SKM-1 (cell line): Measurements from ENCODE around the gene ZNF146.
"Not testable (repeated sequence)": the region's sequence is repeated elsewhere in the genome, so short reads cannot be mapped to it uniquely, and the experiment has no call there.

Experiments used
- DNase-seq: peaks from one replicate; lab custom pipeline; 2025; ENCODE audit not compliant: unreplicated experiment; lab: John Stamatoyannopoulos, UW

ZNF146 gene

DNA sequence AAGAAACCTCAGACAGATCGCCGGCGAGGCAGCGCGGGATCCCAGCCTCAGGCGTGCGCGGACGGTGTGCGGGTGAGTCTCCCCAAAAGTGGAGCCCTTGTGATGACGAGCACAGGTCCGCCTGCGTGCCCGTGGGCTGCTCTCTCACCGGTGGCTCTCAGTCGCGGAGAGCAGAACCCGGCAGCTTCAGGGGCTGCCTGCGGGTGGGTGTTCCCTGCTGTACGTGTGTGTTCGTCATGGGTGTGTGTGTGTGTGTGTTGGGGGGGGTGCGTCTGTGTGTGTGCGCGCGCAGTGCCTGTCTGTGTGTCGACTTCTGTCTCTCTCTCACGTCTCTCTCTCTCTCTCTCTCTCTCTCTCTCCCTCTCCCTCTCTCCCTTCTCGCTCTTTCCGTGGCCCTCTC lies 54.4 kb downstream of the ZNF146 start:
- DNase-seq, result not testable (repeated sequence)
